Esophagus squamous epithelium (tissue), 5 donors: ENCODE results near the gene NMS. TPM values are rescaled to one million over a fixed set of nuclear protein-coding genes. Genes with fewer than 3 reads are reported as not detected.

Experiments used
- DNase-seq: peaks from one replicate; lab custom pipeline; 2025; lab: John Stamatoyannopoulos, UW
- H3K27ac ChIP-seq, 4 donors: fragments of 200-600 bp; sonication (generic); one replicate each; pipeline ENCODE4 v1.5.1; 2016 to 2019; ENCODE audit warnings: mild to moderate bottlenecking in 1 of 4
- H3K27me3 ChIP-seq, 4 donors: fragments of 200-600 bp; sonication (generic); 1 replicate in 3 of 4; 2 replicates in 1 of 4; pipeline versions ENCODE4 v1.5.1 to v1.6.0; 2017 to 2021; ENCODE audit warnings: antibody characterized with exemption in 1 of 4
- H3K36me3 ChIP-seq, 3 donors: fragments of 200-600 bp; sonication (generic); one replicate each; pipeline ENCODE4 v1.5.1; 2016 to 2019
- H3K4me1 ChIP-seq, 3 donors: fragments of 200-600 bp; sonication (generic); one replicate each; pipeline ENCODE4 v1.5.1; 2017 to 2019
- H3K4me3 ChIP-seq, 4 donors: fragments of 200-600 bp; sonication (generic); 1 replicate in 3 of 4; 2 replicates in 1 of 4; pipeline ENCODE4 v1.5.1; 2016 to 2019; ENCODE audit warnings: mild to moderate bottlenecking in 2 of 4, moderate library complexity in 1 of 4
- H3K9me3 ChIP-seq, 3 donors: fragments of 200-600 bp; sonication (generic); one replicate each; pipeline ENCODE4 v1.5.1; 2016 to 2019
- POLR2A ChIP-seq, 4 donors: fragments of 450-650 bp; IDR thresholded peaks; one replicate each; pipeline ENCODE4 v1.6.1; 2017; ENCODE audit warnings: antibody characterized with exemption in 4 of 4, mild to moderate bottlenecking in 4 of 4, moderate library complexity in 3 of 4
- WGBS, 2 donors: methylation state at CpG; one replicate each; pipeline ENCODE4 v1.1.5; 2018; 5-methylcytosine and 5-hydroxymethylcytosine counted together
- intact Hi-C: fragments of 100-400 bp; cut with DNase I; formaldehyde crosslinking; loops from one replicate; pipeline ENCODE4 v1.15.0; 2022
- total RNA-seq, 4 donors: library from RNA; depleted of rRNA; stranded (reverse); fragments of >200 nt; gene quantifications; one replicate each; pipeline ENCODE4 v1.1.0, GENCODE V29; 2016
- TF ChIP-seq, protein P1 (sequence below), 6 experiments: fragments of 450-650 bp in 4 of 6; fragments of 200-600 bp in 2 of 6; sonication (generic) in 2 of 6; IDR thresholded peaks; one replicate each; pipeline ENCODE4 v1.5.1; 2016 to 2019; ENCODE audit warnings: antibody characterized with exemption in 6 of 6, mild to moderate bottlenecking in 4 of 6, moderate library complexity in 4 of 6
- donor health status: DM: yes; HTN: yes; CAD: no.

Gene NMS
- total RNA-seq, 4 donors from 2014 or later = not detected

GRCh38 chr2:100509066-100509465 is 38.8 kb downstream of the NMS start:
- intact Hi-C loops = no loop called here
- Histone ChIP-seq H3K4me1 (peaks cover 0 to 3% (median 0%) of the 10 kb centered on the region in 3 donors), H3K27me3 (no peaks in the 10 kb centered on the region), H3K4me3 (no peak overlapping the region), H3K36me3 (no peaks in the 10 kb centered on the region), H3K27ac (no peak overlapping the region), H3K9me3 (no peaks in the 10 kb centered on the region)
- 76 to 89% methylated on average over 7 of the region's 7 CpGs for WGBS, 2 donors
- DNase-seq = no peak
- no peak for TF ChIP-seq POLR2A (IDR thresholded peaks at IDR 0.05)
- TF ChIP-seq, protein P1, sequence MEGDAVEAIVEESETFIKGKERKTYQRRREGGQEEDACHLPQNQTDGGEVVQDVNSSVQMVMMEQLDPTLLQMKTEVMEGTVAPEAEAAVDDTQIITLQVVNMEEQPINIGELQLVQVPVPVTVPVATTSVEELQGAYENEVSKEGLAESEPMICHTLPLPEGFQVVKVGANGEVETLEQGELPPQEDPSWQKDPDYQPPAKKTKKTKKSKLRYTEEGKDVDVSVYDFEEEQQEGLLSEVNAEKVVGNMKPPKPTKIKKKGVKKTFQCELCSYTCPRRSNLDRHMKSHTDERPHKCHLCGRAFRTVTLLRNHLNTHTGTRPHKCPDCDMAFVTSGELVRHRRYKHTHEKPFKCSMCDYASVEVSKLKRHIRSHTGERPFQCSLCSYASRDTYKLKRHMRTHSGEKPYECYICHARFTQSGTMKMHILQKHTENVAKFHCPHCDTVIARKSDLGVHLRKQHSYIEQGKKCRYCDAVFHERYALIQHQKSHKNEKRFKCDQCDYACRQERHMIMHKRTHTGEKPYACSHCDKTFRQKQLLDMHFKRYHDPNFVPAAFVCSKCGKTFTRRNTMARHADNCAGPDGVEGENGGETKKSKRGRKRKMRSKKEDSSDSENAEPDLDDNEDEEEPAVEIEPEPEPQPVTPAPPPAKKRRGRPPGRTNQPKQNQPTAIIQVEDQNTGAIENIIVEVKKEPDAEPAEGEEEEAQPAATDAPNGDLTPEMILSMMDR (IDR thresholded peaks at IDR 0.05) = no peak

- H3K27me3 ChIP-seq = no peaks in the 10 kb centered on the region
- no peak for DNase-seq
- H3K36me3 ChIP-seq = no peaks in the 10 kb centered on the region
- H3K4me1 ChIP-seq = peaks cover 0 to 3% (median 0%) of the 10 kb centered on the region in 3 donors
- H3K27ac ChIP-seq = no peak overlapping the region
- no peaks in the 10 kb centered on the region for H3K9me3 ChIP-seq
- WGBS, 2 donors = 40% methylated on average over 4 of the region's 4 CpGs
- no peak overlapping the region for H3K4me3 ChIP-seq
- TF ChIP-seq POLR2A (IDR thresholded peaks at IDR 0.05) = no peak
- TF ChIP-seq, protein P1 (IDR thresholded peaks at IDR 0.05) = no peak
- intact Hi-C loops = no loop called here
These were observed 43.4 kb downstream of the NMS start for GRCh38 chr2:100513650-100514049.

DNA sequence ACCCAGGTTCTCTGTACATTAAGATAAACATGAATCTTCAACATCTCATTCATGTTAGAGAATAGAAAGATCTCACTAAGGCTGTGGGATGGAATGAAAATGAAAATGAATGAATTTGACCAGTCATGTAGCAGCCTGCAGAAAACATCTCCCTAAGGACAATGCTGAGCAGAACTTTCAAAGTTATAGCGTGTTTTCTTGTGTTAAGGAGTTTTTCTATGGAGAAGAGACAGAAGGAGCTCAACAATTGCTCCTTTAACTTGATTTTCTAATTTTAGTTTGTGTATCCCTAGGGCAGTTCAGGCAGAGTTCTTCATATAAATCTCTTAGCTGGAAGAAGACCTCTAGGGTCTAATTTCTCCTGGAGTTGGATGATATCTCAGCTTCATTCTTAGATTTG is 47.3 kb downstream of the NMS start:
- Histone ChIP-seq H3K27me3 (no peaks in the 10 kb centered on the region), H3K4me3 (no peak overlapping the region), H3K27ac (no peak overlapping the region), H3K9me3 (no peaks in the 10 kb centered on the region), H3K4me1 (peaks cover 0 to 3% (median 0%) of the 10 kb centered on the region in 3 donors), H3K36me3 (no peaks in the 10 kb centered on the region)
- 59 to 71% methylated on average over 1 of the region's 1 CpG for WGBS, 2 donors
- TF ChIP-seq, protein P1 (IDR thresholded peaks at IDR 0.05) = no peak
- no peak for TF ChIP-seq POLR2A (IDR thresholded peaks at IDR 0.05)
- DNase-seq = no peak
- intact Hi-C loops = no loop called here

- WGBS, 2 donors = 47 to 52% methylated on average over 2 of the region's 2 CpGs
- TF ChIP-seq POLR2A (IDR thresholded peaks at IDR 0.05) = no peak
- TF ChIP-seq, protein P1 (IDR thresholded peaks at IDR 0.05) = no peak
- no peaks in the 10 kb centered on the region for H3K27me3 ChIP-seq
- no peaks in the 10 kb centered on the region for H3K9me3 ChIP-seq
- no peaks in the 10 kb centered on the region for H3K36me3 ChIP-seq
- no peak overlapping the region for H3K27ac ChIP-seq
- intact Hi-C loops = no loop called here
- peaks cover 0 to 1% (median 0%) of the 10 kb centered on the region in 3 donors for H3K4me1 ChIP-seq
- no peak overlapping the region for H3K4me3 ChIP-seq
- no peak for DNase-seq
These were observed 48.5 kb downstream of the NMS start for GRCh38 chr2:100518801-100519200.

GRCh38 chr2:100520224-100520623 is 49.9 kb downstream of the NMS start:
- no peaks in the 10 kb centered on the region for H3K4me1 ChIP-seq
- H3K9me3 ChIP-seq = no peaks in the 10 kb centered on the region
- H3K36me3 ChIP-seq = no peaks in the 10 kb centered on the region
- H3K27me3 ChIP-seq = no peaks in the 10 kb centered on the region
- WGBS, 2 donors = 40 to 77% methylated on average over 2 of the region's 2 CpGs
- H3K4me3 ChIP-seq = no peak overlapping the region
- H3K27ac ChIP-seq = no peak overlapping the region
- DNase-seq = no peak
- intact Hi-C loops = no loop called here
- no peak for TF ChIP-seq POLR2A (IDR thresholded peaks at IDR 0.05)
- TF ChIP-seq, protein P1 (IDR thresholded peaks at IDR 0.05) = no peak
